IMR-90 (cell line): ENCODE results near the gene HIVEP3. TPM values are rescaled to one million over a fixed set of nuclear protein-coding genes. Genes with fewer than 3 reads are reported as not detected.

Source experiments
- ATAC-seq: fragments of 200-7000 bp; cut with Tn5 transposase; 2 replicates; pipeline ENCODE4 v1.9.1; 2020; ENCODE audit warnings: low read depth, mild to moderate bottlenecking, moderate library complexity
- BruUV-seq: library from RNA; stranded (reverse); fragments of 400-500 nt; replicated peaks from 2 replicates; lab custom pipeline; 2021; lab: Mats Ljungman, UMichigan
- CTCF ChIA-PET: fragments of 300-600 bp; formaldehyde crosslinking; extraction: SDS; loops from one replicate; lab custom pipeline; 2021; ENCODE audit warnings: antibody characterized with exemption; lab: Yijun Ruan, JAX
- POLR2A ChIA-PET: fragments of 300-600 bp; sonication (Branson Sonifier 250); formaldehyde crosslinking; loops from one replicate; lab custom pipeline; 2022; ENCODE audit warnings: antibody characterized with exemption; ENCODE audit not compliant: unreplicated experiment; lab: Charles Lee
- DNase-seq: peaks from one replicate; pipeline ENCODE4 v3.0.0; 2013
- H2AFZ ChIP-seq: replicated peaks from 2 replicates; pipeline ENCODE3; 2013; ENCODE audit warnings: low read length, mild to moderate bottlenecking; ENCODE audit not compliant: poor library complexity
- H2AK5ac ChIP-seq: 2 replicates; pipeline ENCODE4 v1.6.1; 2013; ENCODE audit warnings: low read depth, low read length, inconsistent platforms
- H2AK9ac ChIP-seq: replicated peaks from 2 replicates; pipeline ENCODE3; 2013; ENCODE audit warnings: mild to moderate bottlenecking, low read depth, low read length, moderate library complexity; ENCODE audit not compliant: poor library complexity
- H2BK120ac ChIP-seq: 2 replicates; pipeline ENCODE4 v1.6.1; 2013; ENCODE audit warnings: low read depth, low read length, inconsistent platforms
- H2BK15ac ChIP-seq: 3 replicates; pipeline ENCODE4 v1.6.1; 2013; ENCODE audit warnings: low read depth, low read length, inconsistent platforms
- H2BK20ac ChIP-seq: 2 replicates; pipeline ENCODE4 v1.6.1; 2013; ENCODE audit warnings: low read depth, mild to moderate bottlenecking, inconsistent platforms, low read length, moderate library complexity
- H2BK5ac ChIP-seq: 2 replicates; pipeline ENCODE4 v1.6.1; 2013; ENCODE audit warnings: mild to moderate bottlenecking, low read depth, low read length, inconsistent platforms; ENCODE audit not compliant: poor library complexity, severe bottlenecking
- H3K14ac ChIP-seq: replicated peaks from 2 replicates; pipeline ENCODE4 v1.6.1; 2013; ENCODE audit warnings: low read depth, low read length, inconsistent platforms
- H3K18ac ChIP-seq: 2 replicates; pipeline ENCODE4 v1.6.1; 2013; ENCODE audit warnings: low read depth, low read length, control low read depth
- H3K23ac ChIP-seq: 2 replicates; pipeline ENCODE4 v1.6.1; 2013; ENCODE audit warnings: low read depth, low read length, inconsistent platforms
- H3K27ac ChIP-seq: 2 replicates; pipeline ENCODE4 v1.5.1; 2013; ENCODE audit warnings: mild to moderate bottlenecking, control low read depth, low read length; ENCODE audit not compliant: insufficient read depth
- H3K27me3 ChIP-seq: 2 replicates; pipeline ENCODE4 v1.6.1; 2013; ENCODE audit warnings: low read length; ENCODE audit not compliant: control insufficient read depth, insufficient read depth
- H3K36me3 ChIP-seq: 2 replicates; pipeline ENCODE4 v1.6.1; 2013; ENCODE audit warnings: low read length, mixed read lengths; ENCODE audit not compliant: control insufficient read depth, insufficient read depth
- H3K4ac ChIP-seq: 2 replicates; pipeline ENCODE4 v1.6.1; 2013; ENCODE audit warnings: low read depth, low read length, inconsistent platforms
- H3K4me1 ChIP-seq: 2 replicates; pipeline ENCODE4 v1.6.1; 2013; ENCODE audit warnings: low read length, mixed read lengths; ENCODE audit not compliant: control insufficient read depth, insufficient read depth
- H3K4me2 ChIP-seq: 2 replicates; pipeline ENCODE4 v1.6.1; 2013; ENCODE audit warnings: low read depth, mild to moderate bottlenecking, control low read depth, low read length, moderate library complexity
- H3K4me3 ChIP-seq: 2 replicates; pipeline ENCODE4 v1.5.1; 2013; ENCODE audit warnings: low read depth, mild to moderate bottlenecking, control low read depth, low read length, moderate library complexity; ENCODE audit not compliant: insufficient read depth
- H3K56ac ChIP-seq: 2 replicates; pipeline ENCODE4 v1.6.1; 2013; ENCODE audit warnings: low read length, inconsistent platforms; ENCODE audit not compliant: insufficient read depth; ENCODE audit errors: extremely low read depth
- H3K79me1 ChIP-seq, 2 experiments: 2 replicates each; pipeline ENCODE4 v1.6.1; 2013; ENCODE audit warnings: low read length in 2 of 2, inconsistent platforms in 1 of 2, low read depth in 1 of 2
- H3K9ac ChIP-seq: 2 replicates; pipeline ENCODE4 v1.6.1; 2013; ENCODE audit warnings: low read depth, low read length, control low read depth
- H3K9me1 ChIP-seq: 2 replicates; pipeline ENCODE4 v1.6.1; 2013; ENCODE audit warnings: low read length, inconsistent platforms; ENCODE audit not compliant: insufficient read depth
- H3K9me3 ChIP-seq: 2 replicates; pipeline ENCODE4 v1.6.1; 2013; ENCODE audit warnings: low read length; ENCODE audit not compliant: control insufficient read depth, insufficient read depth
- H4K20me1 ChIP-seq: 2 replicates; pipeline ENCODE4 v1.6.1; 2013; ENCODE audit warnings: low read length, inconsistent platforms; ENCODE audit not compliant: insufficient read depth
- H4K5ac ChIP-seq: 2 replicates; pipeline ENCODE4 v1.6.1; 2013; ENCODE audit warnings: mild to moderate bottlenecking, low read depth, low read length, control low read depth
- H4K8ac ChIP-seq, 2 experiments: 2 replicates each; pipeline ENCODE4 v1.6.1; 2013; ENCODE audit warnings: low read depth in 2 of 2, low read length in 2 of 2, control low read depth in 1 of 2, inconsistent platforms in 1 of 2
- H4K91ac ChIP-seq: 2 replicates; pipeline ENCODE4 v1.6.1; 2013; ENCODE audit warnings: low read depth, low read length, inconsistent platforms; ENCODE audit not compliant: insufficient read depth
- BHLHE40 ChIP-seq: fragments of 150-350 bp; IDR thresholded peaks from 2 replicates; pipeline ENCODE4 v1.6.1; 2016; ENCODE audit warnings: mild to moderate bottlenecking, low read depth, low read length
- CEBPB ChIP-seq: IDR thresholded peaks from 2 replicates; pipeline ENCODE4 v1.6.1; 2012; ENCODE audit warnings: low read depth, low read length, improper control_type of control experiment
- CHD1 ChIP-seq: IDR thresholded peaks from 2 replicates; pipeline ENCODE4 v1.6.1; 2012; ENCODE audit warnings: low read depth, low read length, improper control_type of control experiment
- CTCF ChIP-seq: conservative IDR thresholded peaks from 2 replicates; pipeline ENCODE4 v1.5.1; 2012; ENCODE audit warnings: mild to moderate bottlenecking, low read depth, low read length, improper control_type of control experiment
- ELK1 ChIP-seq: fragments of 150-350 bp; IDR thresholded peaks from 2 replicates; pipeline ENCODE4 v1.6.1; 2016; ENCODE audit warnings: low read depth, mild to moderate bottlenecking, low read length, moderate library complexity, borderline replicate concordance
- FOS ChIP-seq: fragments of 150-350 bp; IDR thresholded peaks from 2 replicates; pipeline ENCODE4 v1.6.1; 2016; ENCODE audit warnings: low read depth, low read length
- MAFK ChIP-seq: IDR thresholded peaks from 2 replicates; pipeline ENCODE4 v1.6.1; 2012; ENCODE audit warnings: low read depth, low read length, improper control_type of control experiment
- MAZ ChIP-seq: IDR thresholded peaks from 2 replicates; pipeline ENCODE4 v1.6.1; 2012; ENCODE audit warnings: low read depth, mild to moderate bottlenecking, low read length, improper control_type of control experiment, moderate library complexity, borderline replicate concordance
- MXI1 ChIP-seq: IDR thresholded peaks from 2 replicates; pipeline ENCODE4 v1.6.1; 2012; ENCODE audit warnings: low read depth, mild to moderate bottlenecking, low read length, moderate library complexity, borderline replicate concordance
- NFE2L2 ChIP-seq: fragments of 150-350 bp; IDR thresholded peaks from 2 replicates; pipeline ENCODE4 v1.6.1; 2016; ENCODE audit warnings: low read depth, mild to moderate bottlenecking, low read length
- POLR2A ChIP-seq: IDR thresholded peaks from 2 replicates; pipeline ENCODE4 v1.6.1; 2012; ENCODE audit warnings: mild to moderate bottlenecking, low read depth, low read length
- RAD21 ChIP-seq: IDR thresholded peaks from 2 replicates; pipeline ENCODE4 v1.6.1; 2012; ENCODE audit warnings: low read length, improper control_type of control experiment
- RCOR1 ChIP-seq: IDR thresholded peaks from 2 replicates; pipeline ENCODE4 v1.6.1; 2012; ENCODE audit warnings: mild to moderate bottlenecking, low read length, improper control_type of control experiment; ENCODE audit not compliant: insufficient replicate concordance
- RFX5 ChIP-seq: IDR thresholded peaks from 2 replicates; pipeline ENCODE4 v1.8.0; 2012; ENCODE audit warnings: low read depth, mild to moderate bottlenecking, low read length, moderate library complexity
- SMC3 ChIP-seq: fragments of 150-350 bp; IDR thresholded peaks from 2 replicates; pipeline ENCODE4 v1.6.1; 2016; ENCODE audit warnings: low read depth, mild to moderate bottlenecking, antibody characterized with exemption, low read length, moderate library complexity
- USF2 ChIP-seq: fragments of 150-350 bp; IDR thresholded peaks from 2 replicates; pipeline ENCODE4 v1.6.1; 2017; ENCODE audit warnings: mild to moderate bottlenecking, antibody characterized with exemption, low read length, low read depth
- WGBS, 2 experiments: methylation state at CpG; one replicate each; pipeline versions ENCODE4 v1.1.5 to v1.1.7; 2013; ENCODE audit warnings: missing lambda C conversion rate in 2 of 2; ENCODE audit not compliant: insufficient read length in 1 of 2; ENCODE audit errors: extremely low coverage in 2 of 2; 5-methylcytosine and 5-hydroxymethylcytosine counted together
- dilution Hi-C: fragments of 300-500 bp; cut with HindIII; formaldehyde crosslinking; loops from one replicate; pipeline ENCODE4 v1.14.3; 2018; ENCODE audit warnings: low sequenced_read_pairs; ENCODE audit not compliant: unreplicated experiment
- in situ Hi-C: fragments of 300-500 bp; cut with MboI; formaldehyde crosslinking; loops from 3 replicates; pipeline ENCODE4 v1.14.3; 2019; ENCODE audit warnings: low sequenced_read_pairs, inconsistent platforms, mixed read lengths
- intact Hi-C: fragments of 100-400 bp; cut with micrococcal nuclease; formaldehyde crosslinking; loops from 2 replicates; pipeline ENCODE4 v1.10.0; 2022
- polyA plus RNA-seq, 3 experiments: library from polyadenylated mRNA; depleted of rRNA; stranded (reverse); fragments of >200 nt; gene quantifications; 2 replicates each; pipeline ENCODE4 v1.2.3, GENCODE V29; 2012; ENCODE audit warnings: low replicate concordance in 1 of 3
- total RNA-seq: library from RNA; depleted of rRNA; stranded (reverse); fragments of >200 nt; gene quantifications from 2 replicates; pipeline ENCODE4 v1.2.3, GENCODE V29; 2012

Gene HIVEP3
- total and polyA plus RNA-seq, 2 of the 4 experiments (the other 2 are of a cell fraction): 1.4 to 4.0 TPM

GRCh38 chr1:41794031-41794430 is 124.7 kb downstream of the HIVEP3 start:
- in situ Hi-C loops (no loop called here), dilution Hi-C loops (no loop called here), intact Hi-C loops (no loop called here)
- no peak for DNase-seq
- H2BK120ac ChIP-seq: no peak overlapping the region
- H3K14ac ChIP-seq: no peak overlapping the region
- H2BK15ac ChIP-seq: no peak overlapping the region
- H4K20me1 ChIP-seq: no peaks in the 10 kb centered on the region
- no peak overlapping the region for H3K4me2 ChIP-seq
- H3K9ac ChIP-seq: no peak overlapping the region
- H3K4me1 ChIP-seq: no peaks in the 10 kb centered on the region
- H4K5ac ChIP-seq: no peak overlapping the region
- no peak overlapping the region for H4K91ac ChIP-seq
- peaks cover 4% of the 10 kb centered on the region; the same call in 1 of the 2 replicates for H3K27me3 ChIP-seq
- H3K4ac ChIP-seq: no peak overlapping the region
- no peak for ATAC-seq
- ChIA-PET CTCF (no interaction called here), POLR2A (no interaction called here)
- H3K18ac ChIP-seq: no peak overlapping the region
- H4K8ac ChIP-seq: no peak overlapping the region
- no peak overlapping the region for H3K23ac ChIP-seq
- no peaks in the 10 kb centered on the region for H3K9me3 ChIP-seq
- no peak overlapping the region for H3K27ac ChIP-seq
- H3K36me3 ChIP-seq: no peaks in the 10 kb centered on the region
- H2BK5ac ChIP-seq: no peak overlapping the region
- no CpG with 5 or more reads among the region's 5 CpGs for WGBS, 2 experiments
- no peak overlapping the region for H2AK5ac ChIP-seq
- no peak overlapping the region for H2BK20ac ChIP-seq
- no peak overlapping the region for H3K4me3 ChIP-seq
- no peak overlapping the region for H2AK9ac ChIP-seq
- no peak overlapping the region for H3K56ac ChIP-seq
- no peaks in the 10 kb centered on the region for H3K79me1 ChIP-seq
- TF ChIP-seq MXI1 (no peak), SMC3 (no peak), NFE2L2 (no peak), FOS (no peak), RAD21 (no peak), RCOR1 (no peak), USF2 (no peak), RFX5 (no peak), POLR2A (no peak), CTCF (no peak), CHD1 (no peak), CEBPB (no peak), MAFK (no peak), BHLHE40 (no peak), MAZ (no peak), ELK1 (no peak)
- H3K9me1 ChIP-seq: no peaks in the 10 kb centered on the region
- no peak overlapping the region for H2AFZ ChIP-seq
- no TSS peak for BruUV-seq
